ENCODE data around the gene LRCH4. TPM values are rescaled to one million over a fixed set of nuclear protein-coding genes. Genes with fewer than 3 reads are reported as not detected.

Gene LRCH4
- total and polyA plus RNA-seq, 9 of the 15 experiments (the other 6 are each of a cell fraction or from before 2014, with no cell fraction given) = 0.06 to 63.3 (median 15.0) TPM

- no peak for TF ChIP-seq ZNF140 (CRISPR knock-in tag; IDR thresholded peaks at IDR 0.05)
- TF ChIP-seq STAT5A (IDR thresholded peaks at IDR 0.05; ENCODE audit: borderline replicate concordance, low read length) = no peak
- TF ChIP-seq MYC (IDR thresholded peaks at IDR 0.05; ENCODE audit: low read depth, low read length) = peak; percentile 67; the same call in 1 of the 2 replicates
- peak; percentile 87; the same call in 1 of the 2 replicates for TF ChIP-seq MYC (CRISPR knock-in tag; IDR thresholded peaks at IDR 0.05; ENCODE audit: borderline replicate concordance, low read depth)
- no peak for TF ChIP-seq CHD2 (IDR thresholded peaks at IDR 0.05; ENCODE audit: low read depth, low read length)
- TF ChIP-seq RBM17 (IDR thresholded peaks at IDR 0.05; ENCODE audit: borderline replicate concordance, low read depth, low read length) = no peak
- peak; percentile 80; the same call in 1 of the 2 replicates for TF ChIP-seq CGGBP1 (CRISPR knock-in tag; IDR thresholded peaks at IDR 0.05)
- peak; percentile 10; the same call in 1 of the 2 replicates for TF ChIP-seq DPF2 (IDR thresholded peaks at IDR 0.05)
- TF ChIP-seq PRMT5 (CRISPR knock-in tag; IDR thresholded peaks at IDR 0.05) = 0 out of 2 replicates have a peak, but pooled peaks have one; percentile 22
- TF ChIP-seq EZH2 (IDR thresholded peaks at IDR 0.05; ENCODE audit: borderline replicate concordance, low read depth, low read length) = no peak
- TF ChIP-seq NCOA4 (IDR thresholded peaks at IDR 0.05; ENCODE audit: partially characterized antibody) = no peak
- peak; percentile 51 for TF ChIP-seq MXD1 (CRISPR knock-in tag; IDR thresholded peaks at IDR 0.05; ENCODE audit: borderline replicate concordance, poor library complexity, severe bottlenecking)
- no peak for TF ChIP-seq TEAD4 (IDR thresholded peaks at IDR 0.05; ENCODE audit: low read length)
- no peak for TF ChIP-seq TEAD4 (CRISPR knock-in tag; IDR thresholded peaks at IDR 0.05; ENCODE audit: borderline replicate concordance)
- TF ChIP-seq MCM3 (IDR thresholded peaks at IDR 0.05) = no peak
- no peak for TF ChIP-seq ZNF277 (CRISPR knock-in tag; IDR thresholded peaks at IDR 0.05; ENCODE audit: borderline replicate concordance)
- no peak for TF ChIP-seq SMAD2 (IDR thresholded peaks at IDR 0.05; ENCODE audit: low read depth, low read length)
- TF ChIP-seq DMBX1 (CRISPR knock-in tag; IDR thresholded peaks at IDR 0.05; ENCODE audit: borderline replicate concordance) = no peak
- TF ChIP-seq USF1 (CRISPR knock-in tag; IDR thresholded peaks at IDR 0.05) = peak; percentile 67; the same call in 1 of the 2 replicates
- TF ChIP-seq NR2F6 (CRISPR knock-in tag; IDR thresholded peaks at IDR 0.05) = peak; percentile 70; the same call in 1 of the 2 replicates
- TF ChIP-seq RBM15 (IDR thresholded peaks at IDR 0.05; ENCODE audit: insufficient read depth, low read length) = no peak
- TF ChIP-seq SRSF3 (IDR thresholded peaks at IDR 0.05; ENCODE audit: insufficient read depth, low read length) = no peak
- TF ChIP-seq MEF2D (tag; conservative IDR thresholded peaks at IDR 0.05; ENCODE audit: low read depth) = no peak
- no peak for TF ChIP-seq FOXA1 (IDR thresholded peaks at IDR 0.05; ENCODE audit: borderline replicate concordance)
- peak; percentile 98 for TF ChIP-seq ZFX (CRISPR knock-in tag; IDR thresholded peaks at IDR 0.05)
- no peak for TF ChIP-seq NR2C2 (CRISPR knock-in tag; IDR thresholded peaks at IDR 0.05)
- TF ChIP-seq NR2C2 (tag; IDR thresholded peaks at IDR 0.05) = no peak
Measured at GRCh38 chr7:100585511-100586265, at the start of gene LRCH4 (continued).

All from K562 (cell line).